Erythroblast (primary cell): Measurements from ENCODE around the gene ODAPH.
"Not testable (repeated sequence)": the region's sequence is repeated elsewhere in the genome, so short reads cannot be mapped to it uniquely, and the experiment has no call there.

Experiments
- DNase-seq, 2 experiments: peaks; one replicate each; lab custom pipeline; 2025; lab: John Stamatoyannopoulos, UW
- GATA1 ChIP-seq: IDR thresholded peaks from 2 replicates; pipeline ENCODE4 v1.6.1; 2011; ENCODE audit warnings: low read depth, mild to moderate bottlenecking, control low read depth, low read length, moderate library complexity
- POLR2A ChIP-seq: IDR thresholded peaks from 2 replicates; pipeline ENCODE4 v1.6.1; 2011; ENCODE audit warnings: mild to moderate bottlenecking, low read length

ODAPH gene

GRCh38 chr4:75555294-75556164 lies at the start of gene ODAPH:
ODAPH (plus strand) TSS chr4:75556066; CDS start chr4:75556083, 17 bp downstream.
- no peak for DNase-seq

GRCh38 chr4:75509592-75509991 lies 46.3 kb upstream of the ODAPH start:
- peak in 1 of 2 experiments; percentile 12 for DNase-seq

More at GRCh38 chr4:75555294-75556164, at the start of gene ODAPH:
- TF ChIP-seq POLR2A, result no peak
- TF ChIP-seq GATA1, result no peak

- TF ChIP-seq GATA1 (no peak), POLR2A (no peak)
These were observed 44.0 kb upstream of the ODAPH start for GRCh38 chr4:75511841-75512240.

GRCh38 chr4:75512386-75513211 lies 43.3 kb upstream of the ODAPH start:
- DNase-seq, result peak; percentile 58 to 83
- TF ChIP-seq GATA1 (no peak), POLR2A (no peak)

More at GRCh38 chr4:75511841-75512240, 44.0 kb upstream of the ODAPH start:
- peak; percentile 7 to 22 for DNase-seq

- DNase-seq, result peak; percentile 39 to 43
- no peak for TF ChIP-seq GATA1
- no peak for TF ChIP-seq POLR2A
These were observed 42.2 kb upstream of the ODAPH start for GRCh38 chr4:75513526-75514130.

- DNase-seq, result peak; percentile 94
- TF ChIP-seq POLR2A (peak; percentile 97), GATA1 (no peak)
These were observed 41.5 kb upstream of the ODAPH start, which contains the start of the genes RCHY1 and THAP6 for GRCh38 chr4:75514131-75514948. RCHY1 (minus strand) TSS chr4:75514403; CDS start chr4:75514286, 117 bp downstream. THAP6 (plus strand) TSS chr4:75514473; CDS start chr4:75515453, 980 bp downstream.

GRCh38 chr4:75514949-75515612 lies 40.8 kb upstream of the ODAPH start:
- DNase-seq, result peak in 1 of 2 experiments; percentile 35
- TF ChIP-seq POLR2A, result no peak
- no peak for TF ChIP-seq GATA1

- no peak for DNase-seq
- no peak for TF ChIP-seq POLR2A
- no peak for TF ChIP-seq GATA1
These were observed 39.7 kb upstream of the ODAPH start for GRCh38 chr4:75516144-75516543.

GRCh38 chr4:75519452-75519851 lies 36.4 kb upstream of the ODAPH start:
- DNase-seq, result not testable (repeated sequence)

GRCh38 chr4:75525086-75525485 lies 30.8 kb upstream of the ODAPH start:
- TF ChIP-seq POLR2A (no peak), GATA1 (no peak)
- no peak for DNase-seq

GRCh38 chr4:75525910-75526309 lies 30.0 kb upstream of the ODAPH start:
- DNase-seq, result no peak
- TF ChIP-seq GATA1 (no peak), POLR2A (no peak)

GRCh38 chr4:75527482-75527881 lies 28.4 kb upstream of the ODAPH start:
- DNase-seq, result no peak
- no peak for TF ChIP-seq GATA1
- no peak for TF ChIP-seq POLR2A
